A673 (cell line): ENCODE measurements around the gene TLE7. TPM values are rescaled to one million over a fixed set of nuclear protein-coding genes. Genes with fewer than 3 reads are reported as not detected.

Experiments used
- BruUV-seq: library from RNA; stranded (reverse); fragments of 400-500 nt; replicated peaks from 2 replicates; lab custom pipeline; 2021; lab: Mats Ljungman, UMichigan
- CTCF ChIA-PET: fragments of 300-600 bp; sonication (Branson Sonifier 250); formaldehyde crosslinking; loops from one replicate; lab custom pipeline; 2022; ENCODE audit warnings: antibody characterized with exemption; lab: Charles Lee
- POLR2A ChIA-PET: fragments of 300-600 bp; sonication (Branson Sonifier 250); formaldehyde crosslinking; loops from one replicate; lab custom pipeline; 2022; ENCODE audit warnings: antibody characterized with exemption; ENCODE audit not compliant: low non-redundant PET; lab: Charles Lee
- DNase-seq: peaks from one replicate; pipeline ENCODE4 v3.0.0-alpha.2; 2015; ENCODE audit warnings: low spot score
- H3K27ac ChIP-seq: fragments of 200-600 bp; sonication (generic); 2 replicates; pipeline ENCODE4 v1.5.1; 2016; ENCODE audit warnings: mixed run types, low read depth, mild to moderate bottlenecking, mixed read lengths, antibody characterized with exemption, low read length; ENCODE audit not compliant: poor library complexity, severe bottlenecking
- H3K27me3 ChIP-seq: fragments of 200-600 bp; sonication (generic); replicated peaks from 2 replicates; pipeline ENCODE4 v1.6.1; 2017; ENCODE audit warnings: mixed run types, low read depth, mild to moderate bottlenecking, mixed read lengths, antibody characterized with exemption, low read length; ENCODE audit not compliant: insufficient read depth, poor library complexity
- H3K36me3 ChIP-seq: fragments of 200-600 bp; sonication (generic); 2 replicates; pipeline ENCODE4 v1.6.1; 2016; ENCODE audit warnings: mixed run types, mild to moderate bottlenecking, mixed read lengths, antibody characterized with exemption, low read length; ENCODE audit not compliant: insufficient read depth, poor library complexity, severe bottlenecking
- H3K4me1 ChIP-seq: fragments of 200-600 bp; sonication (generic); 2 replicates; pipeline ENCODE4 v1.6.1; 2017; ENCODE audit warnings: mixed run types, mild to moderate bottlenecking, mixed read lengths, antibody characterized with exemption, low read length; ENCODE audit not compliant: insufficient read depth, poor library complexity, severe bottlenecking
- H3K4me3 ChIP-seq: fragments of 200-600 bp; sonication (generic); 2 replicates; pipeline ENCODE4 v1.5.1; 2016; ENCODE audit warnings: low read depth, mixed run types, mild to moderate bottlenecking, mixed read lengths, low read length; ENCODE audit not compliant: poor library complexity, severe bottlenecking
- H3K9me3 ChIP-seq: fragments of 200-600 bp; sonication (generic); 2 replicates; pipeline ENCODE4 v1.6.1; 2016; ENCODE audit warnings: mixed run types, low read depth, mild to moderate bottlenecking, mixed read lengths, antibody characterized with exemption, low read length; ENCODE audit not compliant: poor library complexity, severe bottlenecking
- CTCF ChIP-seq: fragments of 300-800, 200-600 bp; sonication (generic); conservative IDR thresholded peaks from 2 replicates; pipeline ENCODE4 v1.5.1; 2017; ENCODE audit warnings: low read depth, mild to moderate bottlenecking, antibody characterized with exemption, low read length, moderate library complexity, mixed read lengths
- EZH2 ChIP-seq: fragments of 200-600 bp; sonication (generic); IDR thresholded peaks from 2 replicates; pipeline ENCODE4 v1.6.1; 2017; ENCODE audit warnings: borderline replicate concordance, low read depth, mild to moderate bottlenecking, mixed read lengths, antibody characterized with exemption, low read length; ENCODE audit not compliant: poor library complexity, severe bottlenecking
- intact Hi-C: fragments of 100-400 bp; cut with micrococcal nuclease; formaldehyde crosslinking; loops from one replicate; pipeline ENCODE4 v1.10.0; 2022; ENCODE audit not compliant: unreplicated experiment
- total RNA-seq: library from RNA; stranded (reverse); gene quantifications from 2 replicates; pipeline ENCODE4 v1.2.3, GENCODE V29; 2021

TLE7 gene
- total RNA-seq, 1 experiment from 2014 or later, result not detected

- Histone ChIP-seq H3K4me3 (no peak overlapping the region), H3K27ac (no peak overlapping the region), H3K36me3 (no peaks in the 10 kb centered on the region), H3K9me3 (no peaks in the 10 kb centered on the region), H3K4me1 (no peaks in the 10 kb centered on the region), H3K27me3 (peaks cover 61% of the 10 kb centered on the region)
- CTCF ChIA-PET, result interaction anchor here (0.6 to 0.7 kb wide), 2 partner anchors 156 to 486 kb away, joined by 3 read pairs; no protein-coding TSS in a partner anchor
- intact Hi-C loops, result no loop called here
- no TSS peak for BruUV-seq
- POLR2A ChIA-PET, result no interaction called here
- TF ChIP-seq EZH2 (no peak), CTCF (no peak)
- no peak for DNase-seq
Measured at GRCh38 chr16:71428883-71429282, 13.0 kb downstream of the TLE7 start.

- no TSS peak for BruUV-seq
- peaks cover 65% of the 10 kb centered on the region for H3K27me3 ChIP-seq
- no peaks in the 10 kb centered on the region for H3K4me1 ChIP-seq
- TF ChIP-seq EZH2, result no peak
- no peak for TF ChIP-seq CTCF
- intact Hi-C loops, result no loop called here
- no peak overlapping the region for H3K4me3 ChIP-seq
- H3K9me3 ChIP-seq, result no peaks in the 10 kb centered on the region
- no peak for DNase-seq
- no peak overlapping the region for H3K27ac ChIP-seq
- POLR2A ChIA-PET, result no interaction called here
- CTCF ChIA-PET, result interaction anchor here (0.7 kb wide), 1 partner anchor 156 kb away, joined by 3 read pairs; no protein-coding TSS in a partner anchor
- H3K36me3 ChIP-seq, result no peaks in the 10 kb centered on the region
Measured at GRCh38 chr16:71428385-71428784, 13.5 kb downstream of the TLE7 start.

- H3K27ac ChIP-seq, result no peak overlapping the region
- POLR2A ChIA-PET, result no interaction called here
- H3K9me3 ChIP-seq, result no peaks in the 10 kb centered on the region
- no peaks in the 10 kb centered on the region for H3K36me3 ChIP-seq
- intact Hi-C loops, result no loop called here
- no peak overlapping the region for H3K4me3 ChIP-seq
- no peak for DNase-seq
- no TSS peak for BruUV-seq
- no peaks in the 10 kb centered on the region for H3K4me1 ChIP-seq
- H3K27me3 ChIP-seq, result peaks cover 72% of the 10 kb centered on the region
- CTCF ChIA-PET, result no interaction called here
- TF ChIP-seq EZH2 (no peak), CTCF (no peak)
Measured at GRCh38 chr16:71426880-71427615, 14.8 kb downstream of the TLE7 start.
